ENCODE measurements around the gene DOCK6. TPM values are rescaled to one million over a fixed set of nuclear protein-coding genes. Genes with fewer than 3 reads are reported as not detected.

DOCK6 gene
- total RNA-seq, 2 donors from 2014 or later, result 93.8 to 111 TPM

GRCh38 chr19:11202488-11203193, 59.7 kb downstream of the DOCK6 start:
- Histone ChIP-seq H3K27ac (ENCODE audit: low read depth, low read length) (no peak overlapping the region), H3K4me1 (ENCODE audit: control insufficient read depth, insufficient read depth, low read length) (no peaks in the 10 kb centered on the region), H3K4me3 (ENCODE audit: low read length) (no peak overlapping the region), H3K9me3 (ENCODE audit: control insufficient read depth, low read length) (no peaks in the 10 kb centered on the region), H3K36me3 (ENCODE audit: control insufficient read depth, insufficient read depth, low read length) (peaks cover 5% of the 10 kb centered on the region), H3K9ac (ENCODE audit: extremely low read depth, low read length, poor library complexity, severe bottlenecking) (no peak overlapping the region), H3K27me3 (ENCODE audit: control insufficient read depth, insufficient read depth, low read length, poor library complexity, severe bottlenecking) (no peaks in the 10 kb centered on the region)
- Mint-ChIP-seq H3K27ac (peak overlapping the region; percentile 52), H3K9me3 (no peaks in the 10 kb centered on the region), H3K4me1 (peaks cover 4% of the 10 kb centered on the region), H3K4me3 (no peak overlapping the region), H3K36me3 (ENCODE audit: low read depth) (peaks cover 12% of the 10 kb centered on the region), H3K27me3 (ENCODE audit: insufficient read depth) (no peaks in the 10 kb centered on the region)
- TF ChIP-seq, protein P1, sequence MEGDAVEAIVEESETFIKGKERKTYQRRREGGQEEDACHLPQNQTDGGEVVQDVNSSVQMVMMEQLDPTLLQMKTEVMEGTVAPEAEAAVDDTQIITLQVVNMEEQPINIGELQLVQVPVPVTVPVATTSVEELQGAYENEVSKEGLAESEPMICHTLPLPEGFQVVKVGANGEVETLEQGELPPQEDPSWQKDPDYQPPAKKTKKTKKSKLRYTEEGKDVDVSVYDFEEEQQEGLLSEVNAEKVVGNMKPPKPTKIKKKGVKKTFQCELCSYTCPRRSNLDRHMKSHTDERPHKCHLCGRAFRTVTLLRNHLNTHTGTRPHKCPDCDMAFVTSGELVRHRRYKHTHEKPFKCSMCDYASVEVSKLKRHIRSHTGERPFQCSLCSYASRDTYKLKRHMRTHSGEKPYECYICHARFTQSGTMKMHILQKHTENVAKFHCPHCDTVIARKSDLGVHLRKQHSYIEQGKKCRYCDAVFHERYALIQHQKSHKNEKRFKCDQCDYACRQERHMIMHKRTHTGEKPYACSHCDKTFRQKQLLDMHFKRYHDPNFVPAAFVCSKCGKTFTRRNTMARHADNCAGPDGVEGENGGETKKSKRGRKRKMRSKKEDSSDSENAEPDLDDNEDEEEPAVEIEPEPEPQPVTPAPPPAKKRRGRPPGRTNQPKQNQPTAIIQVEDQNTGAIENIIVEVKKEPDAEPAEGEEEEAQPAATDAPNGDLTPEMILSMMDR (conservative IDR thresholded peaks at IDR 0.05), result no peak
- DNase-seq, result no peak
- 89 to 99% methylated on average over 11 to 20 of the region's 20 CpGs for WGBS, 2 experiments (ENCODE audit: insufficient coverage in 1 of 2, insufficient read length in 1 of 2)

GRCh38 chr19:11201791-11202190, 60.5 kb downstream of the DOCK6 start:
- Histone ChIP-seq H3K9ac (ENCODE audit: extremely low read depth, low read length, poor library complexity, severe bottlenecking) (no peak overlapping the region), H3K4me1 (ENCODE audit: control insufficient read depth, insufficient read depth, low read length) (no peaks in the 10 kb centered on the region), H3K36me3 (ENCODE audit: control insufficient read depth, insufficient read depth, low read length) (peaks cover 5% of the 10 kb centered on the region), H3K4me3 (ENCODE audit: low read length) (no peak overlapping the region), H3K27ac (ENCODE audit: low read depth, low read length) (no peak overlapping the region), H3K27me3 (ENCODE audit: control insufficient read depth, insufficient read depth, low read length, poor library complexity, severe bottlenecking) (no peaks in the 10 kb centered on the region), H3K9me3 (ENCODE audit: control insufficient read depth, low read length) (no peaks in the 10 kb centered on the region)
- 91 to 92% methylated on average over 19 to 23 of the region's 24 CpGs for WGBS, 2 experiments (ENCODE audit: insufficient coverage in 1 of 2, insufficient read length in 1 of 2)
- Mint-ChIP-seq H3K27me3 (ENCODE audit: insufficient read depth) (no peaks in the 10 kb centered on the region), H3K4me3 (no peak overlapping the region), H3K9me3 (no peaks in the 10 kb centered on the region), H3K4me1 (peaks cover 4% of the 10 kb centered on the region), H3K36me3 (ENCODE audit: low read depth) (peaks cover 12% of the 10 kb centered on the region), H3K27ac (no peak overlapping the region)
- DNase-seq, result no peak
- TF ChIP-seq, protein P1 (conservative IDR thresholded peaks at IDR 0.05), result no peak

DNA sequence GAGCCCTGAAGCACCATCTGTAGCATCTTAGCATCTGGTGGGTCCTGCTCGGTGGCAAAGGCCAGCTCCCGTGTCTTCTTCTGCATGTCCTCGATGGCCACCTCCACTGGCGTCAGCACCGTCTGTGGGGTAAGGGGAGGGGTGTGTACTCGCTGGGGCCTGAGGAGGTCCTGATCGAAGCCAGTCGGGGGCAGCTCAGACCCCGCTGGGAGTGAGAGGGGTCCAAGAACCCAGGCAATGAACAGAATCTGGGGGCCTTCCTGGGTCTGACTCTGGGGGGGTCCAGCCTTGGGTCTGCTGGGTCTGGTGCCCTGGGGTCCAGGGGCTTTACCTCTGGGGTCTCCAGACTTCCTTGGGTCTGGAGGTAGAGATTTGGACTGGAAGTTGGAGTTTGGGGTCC, 61.4 kb downstream of the DOCK6 start:
- Histone ChIP-seq H3K9ac (ENCODE audit: extremely low read depth, low read length, poor library complexity, severe bottlenecking) (no peak overlapping the region), H3K27ac (ENCODE audit: low read depth, low read length) (no peak overlapping the region), H3K27me3 (ENCODE audit: control insufficient read depth, insufficient read depth, low read length, poor library complexity, severe bottlenecking) (no peaks in the 10 kb centered on the region), H3K36me3 (ENCODE audit: control insufficient read depth, insufficient read depth, low read length) (no peaks in the 10 kb centered on the region), H3K4me1 (ENCODE audit: control insufficient read depth, insufficient read depth, low read length) (no peaks in the 10 kb centered on the region), H3K9me3 (ENCODE audit: control insufficient read depth, low read length) (no peaks in the 10 kb centered on the region), H3K4me3 (ENCODE audit: low read length) (no peak overlapping the region)
- H3K27me3 Mint-ChIP-seq (ENCODE audit: insufficient read depth), result no peaks in the 10 kb centered on the region
- WGBS, 2 experiments (ENCODE audit: insufficient coverage in 1 of 2, insufficient read length in 1 of 2), result 83 to 96% methylated on average over 2 to 9 of the region's 9 CpGs
- no peak overlapping the region for H3K4me3 Mint-ChIP-seq
- no peaks in the 10 kb centered on the region for H3K9me3 Mint-ChIP-seq
- peaks cover 5% of the 10 kb centered on the region for H3K36me3 Mint-ChIP-seq (ENCODE audit: low read depth)
- no peak for DNase-seq
- no peak overlapping the region for H3K27ac Mint-ChIP-seq
- TF ChIP-seq, protein P1 (conservative IDR thresholded peaks at IDR 0.05), result no peak
- peaks cover 4% of the 10 kb centered on the region for H3K4me1 Mint-ChIP-seq

All from endodermal cell (in vitro differentiated cells).